Thyroid gland (tissue), 4 donors: ENCODE results near the gene ZBTB4.

Experiments
- CTCF ChIP-seq, 6 experiments: fragments of 200-600 bp in 3 of 6; fragments of 450-650 bp in 3 of 6; sonication (generic) in 3 of 6; IDR thresholded peaks; one replicate each; pipeline ENCODE4 v1.5.1; 2016 to 2019; ENCODE audit warnings: antibody characterized with exemption in 6 of 6, mild to moderate bottlenecking in 2 of 6, inconsistent platforms in 1 of 6, moderate library complexity in 1 of 6
- POLR2A ChIP-seq, 2 donors: fragments of 450-650 bp; IDR thresholded peaks; one replicate each; pipeline ENCODE4 v1.6.1; 2017; ENCODE audit warnings: antibody characterized with exemption in 2 of 2, mild to moderate bottlenecking in 2 of 2, moderate library complexity in 1 of 2

GRCh38 chr17:7466318-7466638 lies 13.2 kb downstream of the ZBTB4 start:
- no peak for TF ChIP-seq CTCF (IDR thresholded peaks at IDR 0.05)
- TF ChIP-seq POLR2A (IDR thresholded peaks at IDR 0.05) = no peak
